ENCODE measurements around the gene MRPL27. TPM values are rescaled to one million over a fixed set of nuclear protein-coding genes. Genes with fewer than 3 reads are reported as not detected.

Gene MRPL27
- total RNA-seq, 1 experiment from 2014 or later, result 106 TPM

- Histone ChIP-seq H3K9ac (ENCODE audit: low read length) (no peak overlapping the region), H3K9me3 (ENCODE audit: control insufficient read depth in 1 of 2, insufficient read depth in 1 of 2, low read depth in 1 of 2, low read length in 2 of 2) (no peaks in the 10 kb centered on the region), H3K27me3 (ENCODE audit: insufficient read depth, low read length) (no peaks in the 10 kb centered on the region), H3K4me3 (replicated peaks in 1 of 2; ENCODE audit: low read depth in 1 of 2, low read length in 2 of 2) (no peak overlapping the region), H3K79me2 (ENCODE audit: insufficient read depth, low read length) (no peaks in the 10 kb centered on the region), H3K27ac (ENCODE audit: low read depth, low read length) (no peak overlapping the region), H3K4me2 (ENCODE audit: low read length) (no peak overlapping the region), H3K4me1 (ENCODE audit: control insufficient read depth in 1 of 2, insufficient read depth in 2 of 2, low read length in 2 of 2) (no peaks in the 10 kb centered on the region), H2AFZ (ENCODE audit: low read depth, low read length, poor library complexity, severe bottlenecking) (no peak overlapping the region), H3K9me2 (ENCODE audit: insufficient read depth) (no peaks in the 10 kb centered on the region), H3K36me3 (ENCODE audit: control insufficient read depth in 1 of 2, insufficient read depth in 2 of 2, low read length in 2 of 2) (no peaks in the 10 kb centered on the region), H4K20me1 (ENCODE audit: insufficient read depth) (no peaks in the 10 kb centered on the region)
- no peak for TF ChIP-seq SRF (IDR thresholded peaks at IDR 0.05; ENCODE audit: low read depth)
- TF ChIP-seq POLR2AphosphoS5 (IDR thresholded peaks at IDR 0.05; ENCODE audit: low read depth, low read length), result no peak
- TF ChIP-seq JUND (IDR thresholded peaks at IDR 0.05), result no peak
- no peak for TF ChIP-seq ATF3 (IDR thresholded peaks at IDR 0.05)
- no peak for TF ChIP-seq FOSL1 (IDR thresholded peaks at IDR 0.05; ENCODE audit: low read depth)
- no peak for TF ChIP-seq ZNF274 (IDR thresholded peaks at IDR 0.05; ENCODE audit: low read depth, low read length)
- no peak for TF ChIP-seq EZH2 (IDR thresholded peaks at IDR 0.05)
- no peak for TF ChIP-seq EZH2phosphoT487 (IDR thresholded peaks at IDR 0.05; ENCODE audit: borderline replicate concordance)
- TF ChIP-seq SP1 (IDR thresholded peaks at IDR 0.05; ENCODE audit: low read depth), result no peak
- TF ChIP-seq YY1 (IDR thresholded peaks at IDR 0.05; ENCODE audit: extremely low read depth, insufficient replicate concordance, low read depth, low read length), result no peak
- TF ChIP-seq TCF7L2 (IDR thresholded peaks at IDR 0.05; ENCODE audit: borderline replicate concordance, extremely low read depth, insufficient read depth, insufficient read length), result no peak
- no peak for TF ChIP-seq CEBPB (IDR thresholded peaks at IDR 0.05; ENCODE audit: low read depth)
- no peak for TF ChIP-seq ELF1 (IDR thresholded peaks at IDR 0.05; ENCODE audit: borderline replicate concordance, low read depth)
- no peak for TF ChIP-seq CBX3 (IDR thresholded peaks at IDR 0.05; ENCODE audit: low read depth)
- no peak for TF ChIP-seq ZFX (IDR thresholded peaks at IDR 0.05)
- no peak for TF ChIP-seq EGR1 (IDR thresholded peaks at IDR 0.05; ENCODE audit: low read depth)
- no peak for TF ChIP-seq ZBTB33 (IDR thresholded peaks at IDR 0.05; ENCODE audit: extremely low read depth, insufficient replicate concordance, low read length)
- no peak for TF ChIP-seq RAD21 (IDR thresholded peaks at IDR 0.05; ENCODE audit: low read depth)
- TF ChIP-seq SIN3A (IDR thresholded peaks at IDR 0.05; ENCODE audit: low read depth), result no peak
- DNase-seq (ENCODE audit: low read depth, low spot score), result no peak
- ATAC-seq, result no peak
- ChIA-PET RAD21 (ENCODE audit: low non-redundant PET in 1 of 2, low total read pairs in 2 of 2, uncharacterized antibody in 2 of 2, unreplicated experiment in 2 of 2) (no interaction called here), CTCF (interaction anchor here (0.5 to 1.1 kb wide), 2 partner anchors 15 to 318 kb away, joined by 3 read pairs; partner anchors contain the start of gene LRRC59), POLR2A (interaction anchor here (1.1 kb wide), 1 partner anchor 15 kb away, joined by 3 read pairs; the partner anchor contains the start of gene LRRC59)
- no TSS peak for BruUV-seq (replicated peaks)
- intact Hi-C loops (cut with micrococcal nuclease), result no loop called here
These were observed 39.3 kb upstream of the MRPL27 start for GRCh38 chr17:50412188-50412732.

Data from HCT116 (cell line).